PC-9 (cell line): ENCODE measurements around the gene CNN2.

Source experiments
- CTCF ChIP-seq: fragments of 200-600 bp; sonication (generic); conservative IDR thresholded peaks from 2 replicates; pipeline ENCODE4 v1.6.1; 2017; ENCODE audit warnings: mixed run types, antibody characterized with exemption, mild to moderate bottlenecking, moderate library complexity
- EZH2 ChIP-seq: fragments of 200-600 bp; sonication (generic); IDR thresholded peaks from 2 replicates; pipeline ENCODE4 v1.8.0; 2017; ENCODE audit warnings: antibody characterized with exemption, low read depth

GRCh38 chr19:1028062-1028926 is 1.9 kb downstream of the CNN2 start:
- no peak for TF ChIP-seq CTCF
- TF ChIP-seq EZH2 = no peak
